DND-41 (cell line): ENCODE results near the gene ANKDD1B.

Experiments
- ATAC-seq: fragments of 200-7000 bp; cut with Tn5 transposase; 3 replicates; pipeline ENCODE4 v1.9.1; 2021; ENCODE audit warnings: low read depth; ENCODE audit not compliant: insufficient read depth
- DNase-seq: peaks from one replicate; pipeline ENCODE4 v3.0.0-alpha.2; 2020
- H2AFZ ChIP-seq: 2 replicates; pipeline ENCODE4 v1.6.0; 2012; ENCODE audit warnings: low read depth, low read length
- H3K27ac ChIP-seq: 2 replicates; pipeline ENCODE4 v1.5.1; 2012; ENCODE audit warnings: low read length, inconsistent platforms
- H3K27me3 ChIP-seq: fragments of 200-600 bp; sonication (generic); 2 replicates; pipeline ENCODE4 v1.6.0; 2012; ENCODE audit warnings: low read length, mild to moderate bottlenecking, inconsistent platforms; ENCODE audit not compliant: insufficient read depth, poor library complexity
- H3K36me3 ChIP-seq: 2 replicates; pipeline ENCODE4 v1.5.1; 2012; ENCODE audit warnings: low read length, inconsistent platforms; ENCODE audit not compliant: insufficient read depth
- H3K4me1 ChIP-seq: 2 replicates; pipeline ENCODE4 v1.5.1; 2012; ENCODE audit warnings: mild to moderate bottlenecking, low read length; ENCODE audit not compliant: insufficient read depth
- H3K4me2 ChIP-seq: 2 replicates; pipeline ENCODE4 v1.6.0; 2012; ENCODE audit warnings: mild to moderate bottlenecking, moderate library complexity, low read length, inconsistent platforms; ENCODE audit not compliant: insufficient read depth
- H3K4me3 ChIP-seq, 2 experiments: fragments of 200-600 bp in 1 of 2; shearing (Covaris generic) in 1 of 2; 2 replicates each; pipeline ENCODE4 v1.5.1; 2012 to 2016; ENCODE audit warnings: inconsistent platforms in 2 of 2, low read length in 2 of 2, mild to moderate bottlenecking in 2 of 2, low read depth in 1 of 2, moderate library complexity in 1 of 2
- H3K79me2 ChIP-seq: 2 replicates; pipeline ENCODE4 v1.6.0; 2012; ENCODE audit warnings: low read length, inconsistent platforms; ENCODE audit not compliant: insufficient read depth
- H3K9ac ChIP-seq: 2 replicates; pipeline ENCODE4 v1.6.0; 2012; ENCODE audit warnings: low read depth, mild to moderate bottlenecking, inconsistent platforms, low read length, moderate library complexity
- H3K9me3 ChIP-seq: 2 replicates; pipeline ENCODE4 v1.5.1; 2012; ENCODE audit warnings: low read length, moderate library complexity, mild to moderate bottlenecking, inconsistent platforms; ENCODE audit not compliant: insufficient read depth, severe bottlenecking
- H4K20me1 ChIP-seq: 2 replicates; pipeline ENCODE4 v1.6.0; 2012; ENCODE audit warnings: low read length; ENCODE audit not compliant: insufficient read depth
- EZH2 ChIP-seq: IDR thresholded peaks from 3 replicates; pipeline ENCODE4 v1.6.1; 2012; ENCODE audit warnings: borderline replicate concordance, low read depth, mild to moderate bottlenecking, moderate library complexity, low read length, inconsistent platforms; ENCODE audit not compliant: severe bottlenecking
- TF ChIP-seq, protein P1 (sequence below): IDR thresholded peaks from 2 replicates; pipeline ENCODE4 v1.5.1; 2012; ENCODE audit warnings: borderline replicate concordance, low read length, moderate library complexity, mild to moderate bottlenecking; ENCODE audit not compliant: poor library complexity, severe bottlenecking; ENCODE audit errors: extremely low read depth

ANKDD1B gene

DNA sequence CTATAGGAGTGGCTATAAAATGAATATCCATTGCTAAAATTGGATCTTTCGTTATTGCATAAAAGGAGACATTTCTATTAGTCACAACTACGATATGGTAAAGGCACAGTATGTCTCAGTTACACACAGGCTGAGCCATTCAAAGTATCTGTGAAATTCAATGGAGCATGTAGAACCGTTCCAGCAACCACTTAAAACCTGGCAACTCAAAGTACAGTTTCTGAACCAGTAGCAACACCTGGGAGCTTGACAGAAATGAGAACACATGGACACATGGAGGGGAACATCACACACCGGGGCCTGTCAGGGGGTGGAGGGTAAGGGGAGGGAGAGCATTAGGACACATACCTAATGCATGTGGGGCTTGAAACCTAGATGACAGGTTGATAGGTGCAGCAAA lies 90.6 kb downstream of the ANKDD1B start:
- H3K79me2 ChIP-seq, result no peaks in the 10 kb centered on the region
- H3K4me3 ChIP-seq, result no peak overlapping the region
- no peaks in the 10 kb centered on the region for H4K20me1 ChIP-seq
- no peaks in the 10 kb centered on the region for H3K4me1 ChIP-seq
- peaks cover 48% of the 10 kb centered on the region for H3K36me3 ChIP-seq
- H3K27ac ChIP-seq, result no peak overlapping the region
- H3K27me3 ChIP-seq, result no peaks in the 10 kb centered on the region
- ATAC-seq (no peak), DNase-seq (no peak)
- H2AFZ ChIP-seq, result no peak overlapping the region
- H3K9ac ChIP-seq, result no peak overlapping the region
- H3K9me3 ChIP-seq, result no peaks in the 10 kb centered on the region
- TF ChIP-seq EZH2, result no peak
- TF ChIP-seq, protein P1, sequence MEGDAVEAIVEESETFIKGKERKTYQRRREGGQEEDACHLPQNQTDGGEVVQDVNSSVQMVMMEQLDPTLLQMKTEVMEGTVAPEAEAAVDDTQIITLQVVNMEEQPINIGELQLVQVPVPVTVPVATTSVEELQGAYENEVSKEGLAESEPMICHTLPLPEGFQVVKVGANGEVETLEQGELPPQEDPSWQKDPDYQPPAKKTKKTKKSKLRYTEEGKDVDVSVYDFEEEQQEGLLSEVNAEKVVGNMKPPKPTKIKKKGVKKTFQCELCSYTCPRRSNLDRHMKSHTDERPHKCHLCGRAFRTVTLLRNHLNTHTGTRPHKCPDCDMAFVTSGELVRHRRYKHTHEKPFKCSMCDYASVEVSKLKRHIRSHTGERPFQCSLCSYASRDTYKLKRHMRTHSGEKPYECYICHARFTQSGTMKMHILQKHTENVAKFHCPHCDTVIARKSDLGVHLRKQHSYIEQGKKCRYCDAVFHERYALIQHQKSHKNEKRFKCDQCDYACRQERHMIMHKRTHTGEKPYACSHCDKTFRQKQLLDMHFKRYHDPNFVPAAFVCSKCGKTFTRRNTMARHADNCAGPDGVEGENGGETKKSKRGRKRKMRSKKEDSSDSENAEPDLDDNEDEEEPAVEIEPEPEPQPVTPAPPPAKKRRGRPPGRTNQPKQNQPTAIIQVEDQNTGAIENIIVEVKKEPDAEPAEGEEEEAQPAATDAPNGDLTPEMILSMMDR, result no peak
- H3K4me2 ChIP-seq, result no peak overlapping the region

- no peak for ATAC-seq
- peaks cover 4% of the 10 kb centered on the region; the same call in 1 of the 2 replicates for H4K20me1 ChIP-seq
- no peak overlapping the region for H3K9ac ChIP-seq
- H3K4me1 ChIP-seq, result no peaks in the 10 kb centered on the region
- H3K79me2 ChIP-seq, result peaks cover 11% of the 10 kb centered on the region
- no peak overlapping the region for H2AFZ ChIP-seq
- DNase-seq, result no peak
- no peaks in the 10 kb centered on the region for H3K27me3 ChIP-seq
- no peak for TF ChIP-seq EZH2
- TF ChIP-seq, protein P1, result no peak
- H3K4me3 ChIP-seq, result no peak overlapping the region
- H3K9me3 ChIP-seq, result no peaks in the 10 kb centered on the region
- no peak overlapping the region for H3K27ac ChIP-seq
- no peak overlapping the region for H3K4me2 ChIP-seq
- peaks cover 76% of the 10 kb centered on the region for H3K36me3 ChIP-seq
Measured at GRCh38 chr5:75706016-75706415, 94.8 kb downstream of the ANKDD1B start.

DNA sequence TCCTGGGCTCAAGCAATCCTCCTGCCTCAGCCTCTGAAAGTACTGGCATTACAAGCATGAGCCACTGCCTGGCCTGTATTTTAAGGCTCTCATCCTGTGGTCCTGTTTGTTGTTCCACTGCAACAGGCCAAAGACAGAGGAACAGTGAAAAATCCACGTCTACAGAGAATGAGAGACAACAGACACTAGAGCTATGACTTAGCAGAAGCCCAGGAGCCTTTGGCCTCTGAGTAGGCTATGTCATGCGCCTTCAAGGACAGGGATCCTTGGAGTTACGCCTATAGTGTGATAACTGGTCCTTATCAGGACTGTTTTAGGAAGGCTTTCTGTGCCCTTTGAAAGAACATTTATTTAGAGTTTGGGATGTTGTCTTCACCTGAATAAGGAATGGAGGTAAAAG lies 95.5 kb downstream of the ANKDD1B start:
- Histone ChIP-seq H4K20me1 (peaks cover 4% of the 10 kb centered on the region; the same call in 1 of the 2 replicates), H3K27ac (no peak overlapping the region), H3K9ac (no peak overlapping the region), H3K9me3 (no peaks in the 10 kb centered on the region), H2AFZ (no peak overlapping the region), H3K36me3 (peaks cover 80% of the 10 kb centered on the region), H3K79me2 (peaks cover 17% of the 10 kb centered on the region), H3K4me2 (no peak overlapping the region), H3K4me3 (no peak overlapping the region), H3K4me1 (no peaks in the 10 kb centered on the region), H3K27me3 (no peaks in the 10 kb centered on the region)
- DNase-seq (no peak), ATAC-seq (no peak)
- TF ChIP-seq, protein P1, result no peak
- TF ChIP-seq EZH2, result no peak

DNA sequence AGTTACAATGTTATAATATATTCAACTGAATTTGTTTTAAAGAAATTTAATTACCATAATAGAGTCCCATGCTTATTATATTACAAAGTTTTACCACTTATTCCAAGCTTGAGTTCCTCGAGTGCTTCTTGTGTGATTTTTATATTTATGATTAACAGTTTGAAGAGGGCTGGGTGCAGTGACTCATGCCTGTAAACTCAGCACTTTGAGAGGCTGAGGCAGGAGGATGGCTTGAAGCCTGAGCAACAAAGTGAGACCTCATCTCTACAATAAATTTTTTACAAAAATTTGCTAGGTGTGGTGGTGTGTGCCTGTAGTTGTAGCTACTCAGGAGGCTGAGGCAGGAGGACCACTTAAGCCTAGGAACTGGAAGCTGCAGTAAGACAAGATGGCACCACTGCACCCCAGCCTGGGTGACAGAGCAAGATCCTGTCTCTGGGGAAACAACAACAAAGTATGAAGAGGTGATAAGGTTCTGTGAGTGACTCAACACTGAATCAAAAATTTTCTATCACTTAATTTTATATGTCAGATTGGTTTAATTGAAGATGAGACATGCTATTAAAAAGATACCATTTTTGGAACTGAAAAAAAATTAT lies 96.8 kb downstream of the ANKDD1B start:
- Histone ChIP-seq H3K4me1 (0 out of 2 replicates have a peak, but pooled peaks cover 2% of the 10 kb centered on the region), H3K79me2 (peaks cover 28% of the 10 kb centered on the region), H3K9ac (no peak overlapping the region), H3K27ac (no peak overlapping the region), H4K20me1 (peaks cover 4% of the 10 kb centered on the region; the same call in 1 of the 2 replicates), H3K4me2 (no peak overlapping the region), H2AFZ (no peak overlapping the region), H3K27me3 (no peaks in the 10 kb centered on the region), H3K9me3 (no peaks in the 10 kb centered on the region), H3K36me3 (peaks cover 76% of the 10 kb centered on the region), H3K4me3 (no peak overlapping the region)
- DNase-seq (no peak), ATAC-seq (no peak)
- TF ChIP-seq, protein P1, result no peak
- TF ChIP-seq EZH2, result no peak
